Right kidney (tissue), 1 donor: ENCODE data around the gene GRHPR.
"Not testable (repeated sequence)": the region's sequence is repeated elsewhere in the genome, so short reads cannot be mapped to it uniquely, and the experiment has no call there.

ENCODE experiments used
- DNase-seq: peaks from one replicate; pipeline ENCODE4 v3.0.0-alpha.2; 2016

Gene GRHPR

GRCh38 chr9:37445832-37446231 lies 23.3 kb downstream of the GRHPR start:
- no peak for DNase-seq

GRCh38 chr9:37446401-37446800 lies 23.9 kb downstream of the GRHPR start:
- no peak for DNase-seq

GRCh38 chr9:37447111-37447510 lies 24.6 kb downstream of the GRHPR start:
- no peak for DNase-seq

GRCh38 chr9:37449862-37450632 lies 27.6 kb downstream of the GRHPR start:
- DNase-seq, result no peak

GRCh38 chr9:37451628-37452027 lies 29.1 kb downstream of the GRHPR start:
- DNase-seq, result no peak

GRCh38 chr9:37452611-37453010 lies 30.1 kb downstream of the GRHPR start:
- DNase-seq, result no peak

GRCh38 chr9:37453827-37454226 lies 31.3 kb downstream of the GRHPR start:
- DNase-seq, result no peak

- DNase-seq, result no peak
Observed at GRCh38 chr9:37454238-37454637, 31.7 kb downstream of the GRHPR start.

- no peak for DNase-seq
Observed at GRCh38 chr9:37455884-37456647, 33.6 kb downstream of the GRHPR start.

- no peak for DNase-seq
Observed at GRCh38 chr9:37456817-37457216, 34.3 kb downstream of the GRHPR start.

- DNase-seq, result no peak
Observed at GRCh38 chr9:37464006-37464405, 41.5 kb downstream of the GRHPR start.

- peak; percentile 94 for DNase-seq
Observed at GRCh38 chr9:37464426-37465248, 42.1 kb downstream of the GRHPR start.

GRCh38 chr9:37465249-37466036 lies 42.9 kb downstream of the GRHPR start, which contains the start of gene ZBTB5:
ZBTB5 (minus strand) TSS chr9:37465450; CDS start chr9:37442551, 22,899 bp downstream.
- DNase-seq, result peak; percentile 94

GRCh38 chr9:37466037-37466709 lies 43.7 kb downstream of the GRHPR start:
- DNase-seq, result peak; percentile 96

GRCh38 chr9:37467530-37467929 lies 45.0 kb downstream of the GRHPR start:
- DNase-seq, result not testable (repeated sequence)

GRCh38 chr9:37468620-37469019 lies 46.1 kb downstream of the GRHPR start:
- DNase-seq, result no peak

GRCh38 chr9:37471942-37472684 lies 49.6 kb downstream of the GRHPR start:
- peak; percentile 55 for DNase-seq

GRCh38 chr9:37473982-37474381 lies 51.5 kb downstream of the GRHPR start:
- not testable (repeated sequence) for DNase-seq

GRCh38 chr9:37474438-37474837 lies 51.9 kb downstream of the GRHPR start:
- DNase-seq, result no peak

GRCh38 chr9:37476930-37477329 lies 54.4 kb downstream of the GRHPR start:
- no peak for DNase-seq
